G401.6 (cell line): ENCODE results near the gene PGM2.
"Not testable (repeated sequence)": the region's sequence is repeated elsewhere in the genome, so short reads cannot be mapped to it uniquely, and the experiment has no call there.

ENCODE experiments used
- FAIRE-seq: peaks from 2 replicates; lab custom pipeline; 2012; peaks lifted over from hg19 to GRCh38; lab: Jason Lieb, UNC

The PGM2 gene

DNA sequence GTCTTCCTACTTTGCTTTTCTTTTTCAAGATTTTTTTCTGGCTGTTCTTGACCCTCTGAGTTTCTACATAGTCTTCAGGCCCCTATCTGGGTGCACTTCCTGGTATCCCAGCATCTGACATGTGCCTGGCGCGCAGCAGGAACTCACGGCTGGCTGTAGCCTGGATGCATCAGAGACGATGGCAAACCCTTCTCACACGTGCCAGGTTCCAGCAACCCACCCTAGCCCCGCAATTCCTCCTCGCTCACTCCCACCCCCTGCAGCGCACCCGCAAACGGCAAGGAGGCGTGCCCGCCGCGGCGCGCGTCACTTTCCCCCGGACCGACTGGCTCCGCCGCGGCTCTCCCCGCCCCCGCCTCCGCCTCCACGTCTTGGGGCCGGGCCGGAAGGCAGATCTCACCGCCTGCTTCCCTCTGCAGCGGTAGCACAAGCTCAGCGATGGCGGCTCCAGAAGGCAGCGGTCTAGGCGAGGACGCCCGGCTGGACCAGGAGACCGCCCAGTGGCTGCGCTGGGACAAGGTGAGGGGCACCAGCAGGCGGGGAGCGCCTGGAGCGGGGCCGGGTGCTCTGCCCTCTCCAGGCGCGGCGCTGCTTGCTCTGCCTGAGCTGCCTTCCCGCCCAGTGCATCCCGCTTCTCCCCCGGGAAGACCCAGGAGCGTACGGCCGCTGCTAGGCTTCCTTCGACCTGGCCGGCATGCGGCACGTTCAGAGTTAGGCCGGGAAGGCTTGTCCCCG, at the start of gene PGM2:
TSS of gene PGM2 (plus strand) at position 392 of the 735 bp plus-strand sequence. CDS start at position 439, 47 bp downstream.
- no peak for FAIRE-seq

GRCh38 chr4:37779896-37780295, 46.6 kb upstream of the PGM2 start:
- FAIRE-seq, result no peak

DNA sequence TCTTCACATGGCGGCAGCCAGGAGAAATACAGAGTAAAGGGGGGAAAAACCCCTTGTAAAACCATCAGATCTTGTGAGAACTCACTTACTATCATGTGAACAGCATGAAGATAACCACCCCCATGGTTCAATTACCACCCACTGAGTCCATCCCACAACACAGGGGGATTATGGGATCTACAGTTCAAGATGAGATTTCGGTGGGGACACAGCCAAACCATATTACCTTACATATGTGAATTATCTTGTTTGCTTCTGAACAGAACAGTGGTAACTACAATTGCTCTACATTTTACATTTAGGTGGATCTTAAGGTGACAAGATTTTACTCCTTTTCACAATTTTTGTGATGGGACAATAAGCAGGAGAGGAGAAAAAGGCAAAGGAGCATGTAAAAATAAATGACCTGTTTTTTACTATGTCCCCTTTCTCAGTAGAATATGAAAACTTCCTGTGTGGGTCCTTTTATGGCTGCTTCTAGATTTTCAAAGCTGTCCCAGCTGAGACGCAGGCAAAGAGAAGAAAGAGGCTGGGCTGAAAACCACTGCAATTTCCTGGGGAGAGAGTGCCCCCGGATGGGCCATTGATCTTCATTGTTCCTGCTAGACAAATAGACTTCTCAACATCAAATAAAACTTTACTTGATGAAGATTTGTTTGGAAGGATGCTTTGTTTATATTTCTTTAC, 45.9 kb upstream of the PGM2 start:
- no peak for FAIRE-seq

DNA sequence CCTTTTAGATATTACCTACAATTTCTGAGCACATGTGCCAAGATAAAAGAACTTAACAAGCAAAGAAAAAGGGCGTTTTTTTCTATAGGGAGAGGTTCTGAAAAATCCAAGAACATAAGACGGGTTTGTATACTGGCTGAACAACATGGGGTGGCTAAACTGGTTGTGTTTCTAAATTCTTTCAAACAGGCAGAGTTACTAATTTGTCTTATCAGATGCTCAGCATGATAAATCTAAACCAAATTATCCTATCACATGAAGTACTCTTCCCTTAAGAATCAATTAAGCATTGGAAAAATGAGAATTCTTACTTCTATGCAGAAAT, 45.4 kb upstream of the PGM2 start:
- no peak for FAIRE-seq

GRCh38 chr4:37786267-37786666, 40.2 kb upstream of the PGM2 start:
- FAIRE-seq, result not testable (repeated sequence)

GRCh38 chr4:37787883-37788460, 38.5 kb upstream of the PGM2 start:
- not testable (repeated sequence) for FAIRE-seq

DNA sequence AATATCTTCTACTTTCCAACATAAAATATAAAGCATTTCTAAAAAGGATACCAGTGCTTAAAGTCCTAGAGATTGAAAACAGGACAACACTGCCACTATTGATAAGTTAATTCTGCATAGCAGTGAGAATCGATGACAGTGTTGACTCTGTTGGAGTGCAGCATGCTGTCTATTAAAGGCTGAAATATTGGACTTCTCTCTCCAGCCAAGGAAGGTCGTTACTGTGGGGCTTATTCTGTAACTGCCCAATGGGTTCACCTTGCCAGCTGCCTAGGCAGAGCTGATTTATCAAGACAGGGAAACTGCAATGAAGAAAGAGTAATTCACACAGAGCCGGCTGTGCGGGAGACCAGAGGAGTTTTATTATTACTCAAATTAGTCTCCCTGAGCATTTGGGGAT, 37.7 kb upstream of the PGM2 start:
- no peak for FAIRE-seq

DNA sequence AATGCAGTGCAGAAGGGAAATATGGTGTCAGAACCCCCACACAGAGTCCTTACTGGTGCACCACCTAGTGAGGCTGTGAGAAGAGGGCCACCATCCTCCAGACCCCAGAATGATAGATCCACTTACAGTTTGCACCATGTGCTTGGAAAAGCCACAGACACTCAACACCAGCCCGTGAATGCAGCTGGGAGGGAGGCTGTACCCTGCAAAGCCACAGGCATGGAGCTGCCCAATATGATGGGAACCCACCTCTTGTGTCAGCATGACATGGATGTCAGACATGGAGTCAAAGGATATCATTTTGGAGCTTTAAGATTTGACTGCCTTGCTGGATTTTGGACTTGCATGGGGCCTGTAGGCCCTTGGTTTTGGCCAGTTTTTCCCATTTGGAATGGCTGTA, 34.2 kb upstream of the PGM2 start:
- no peak for FAIRE-seq

DNA sequence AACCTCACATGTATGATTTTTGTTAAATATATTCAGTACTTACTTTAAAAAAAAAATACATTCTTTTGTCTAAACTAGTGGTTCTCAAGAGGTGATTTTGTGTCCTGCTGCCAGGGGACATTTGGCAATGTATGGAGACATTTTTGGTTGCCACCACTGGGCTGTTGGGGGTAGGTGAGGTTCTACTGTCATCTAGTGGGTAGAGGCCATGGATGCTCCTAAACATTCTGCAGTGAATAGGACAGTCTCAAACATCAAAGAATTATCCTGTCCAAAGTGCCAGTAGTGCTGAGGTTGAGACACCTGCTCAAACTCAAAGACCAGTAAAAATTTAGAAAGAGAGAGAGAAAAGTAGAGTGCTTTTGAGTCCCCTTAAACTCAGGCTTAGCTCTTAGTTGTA, 32.9 kb upstream of the PGM2 start:
- FAIRE-seq, result no peak

DNA sequence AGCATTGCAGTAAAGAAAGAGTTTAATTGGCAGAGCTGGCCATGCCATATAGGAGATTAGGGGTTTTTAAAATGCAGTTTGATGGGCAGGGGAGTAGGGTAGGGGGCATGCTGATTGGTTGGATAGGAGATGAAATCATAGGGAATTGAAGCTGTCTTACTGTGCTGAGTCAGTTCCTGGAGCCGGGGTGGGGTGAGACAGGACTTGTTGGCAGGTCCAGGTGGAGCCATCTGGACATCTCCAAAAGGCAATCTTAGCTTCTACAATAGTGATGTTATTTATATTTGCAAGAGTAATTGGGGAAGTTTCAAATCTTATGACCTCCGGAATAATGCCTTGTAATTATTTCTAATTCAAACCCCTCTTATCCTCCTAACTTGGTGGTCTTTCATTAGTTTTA, 32.4 kb upstream of the PGM2 start:
- no peak for FAIRE-seq

GRCh38 chr4:37795581-37796195, 30.8 kb upstream of the PGM2 start:
- no peak for FAIRE-seq

DNA sequence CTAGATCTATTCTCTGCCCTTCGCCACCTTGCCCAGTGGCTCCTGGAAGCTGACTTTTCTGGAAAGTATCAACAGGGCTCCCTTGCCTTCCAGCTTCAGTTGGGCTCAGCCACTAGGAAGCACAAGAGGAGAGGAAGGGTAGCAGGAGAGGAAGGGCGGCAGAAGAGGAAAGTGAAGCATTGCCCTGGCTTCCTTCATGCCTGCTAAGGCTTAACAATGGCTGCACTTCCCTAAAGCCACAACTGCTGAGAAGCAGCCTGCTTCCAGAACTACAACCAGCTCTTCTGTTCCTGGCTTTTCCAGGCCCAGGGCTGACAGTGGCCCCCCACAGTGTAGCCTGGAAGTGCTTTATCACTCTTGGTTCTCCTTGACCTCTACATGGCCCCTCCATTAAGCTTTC, 29.1 kb upstream of the PGM2 start:
- no peak for FAIRE-seq

- FAIRE-seq, result no peak
Measured at GRCh38 chr4:37797923-37798322, 28.6 kb upstream of the PGM2 start.

DNA sequence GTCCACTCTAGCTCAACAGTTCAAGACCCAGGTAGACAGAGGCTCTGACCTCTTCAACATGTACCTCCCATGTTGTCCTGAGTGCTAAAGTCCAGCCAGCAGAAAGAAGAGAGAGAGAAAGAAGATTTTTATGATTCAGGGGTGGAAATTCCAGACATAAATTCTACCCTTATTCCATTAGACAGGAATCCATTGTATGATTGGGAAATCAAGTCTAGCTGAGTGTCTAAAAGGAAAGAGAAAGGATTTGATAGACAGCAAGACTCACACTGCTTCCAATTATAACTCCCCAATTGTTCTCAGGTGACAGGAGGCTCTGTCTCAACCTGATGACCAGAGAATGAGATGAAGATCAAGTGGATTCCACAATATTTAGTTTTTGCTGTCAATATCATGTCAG, 27.9 kb upstream of the PGM2 start:
- no peak for FAIRE-seq

GRCh38 chr4:37799941-37800554, 26.4 kb upstream of the PGM2 start:
- FAIRE-seq, result no peak

DNA sequence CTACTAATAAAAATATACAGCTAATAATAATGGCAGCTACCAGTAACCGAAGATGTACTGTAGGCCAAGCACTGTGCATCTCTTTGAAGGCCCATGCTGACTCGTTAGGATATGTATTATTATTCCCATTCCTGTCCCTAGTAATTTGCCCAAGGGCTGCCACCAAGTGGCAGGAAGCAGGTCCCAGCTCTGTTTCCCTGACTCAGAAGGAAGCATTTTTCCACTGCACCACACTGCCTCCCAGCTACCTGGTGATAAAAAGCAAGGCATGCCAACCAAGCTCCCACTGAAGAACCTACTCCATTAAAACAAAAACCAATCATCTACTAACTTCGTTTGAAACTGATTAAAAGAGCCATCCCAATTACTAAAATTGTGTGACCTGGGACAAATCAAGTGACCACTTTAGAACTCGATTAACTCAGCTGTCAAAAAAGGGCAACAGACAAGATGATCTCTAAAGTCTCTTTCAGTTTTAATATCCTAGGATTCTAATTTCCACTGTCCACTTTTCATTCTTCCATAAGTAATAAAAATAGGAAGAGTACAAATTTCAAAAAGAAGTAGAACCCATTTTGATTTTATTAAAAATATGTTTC, 24.3 kb upstream of the PGM2 start:
- peak; percentile 96 for FAIRE-seq

GRCh38 chr4:37803348-37803973, 23.0 kb upstream of the PGM2 start:
- peak; percentile 96 for FAIRE-seq

- no peak for FAIRE-seq
Measured at GRCh38 chr4:37805091-37805490, 21.4 kb upstream of the PGM2 start.

DNA sequence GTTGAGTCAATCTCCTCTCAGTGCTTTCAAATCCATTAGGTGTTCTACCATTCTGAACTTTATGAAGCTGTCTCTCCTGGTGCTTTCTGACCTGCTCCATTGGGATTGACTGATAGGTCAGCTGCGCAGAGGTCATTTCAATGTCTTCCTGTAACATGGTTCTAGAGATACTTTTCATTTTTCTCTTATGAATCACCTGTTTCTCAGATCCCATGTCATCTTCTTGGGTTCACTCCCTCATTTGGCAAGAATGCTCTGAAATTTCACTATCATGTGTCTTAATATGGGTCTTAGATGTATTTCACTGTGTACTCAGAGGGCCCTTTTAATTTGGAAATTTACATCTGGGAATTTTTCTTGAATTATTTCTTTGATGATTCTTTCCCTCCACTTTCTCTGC, 13.8 kb upstream of the PGM2 start:
- no peak for FAIRE-seq

DNA sequence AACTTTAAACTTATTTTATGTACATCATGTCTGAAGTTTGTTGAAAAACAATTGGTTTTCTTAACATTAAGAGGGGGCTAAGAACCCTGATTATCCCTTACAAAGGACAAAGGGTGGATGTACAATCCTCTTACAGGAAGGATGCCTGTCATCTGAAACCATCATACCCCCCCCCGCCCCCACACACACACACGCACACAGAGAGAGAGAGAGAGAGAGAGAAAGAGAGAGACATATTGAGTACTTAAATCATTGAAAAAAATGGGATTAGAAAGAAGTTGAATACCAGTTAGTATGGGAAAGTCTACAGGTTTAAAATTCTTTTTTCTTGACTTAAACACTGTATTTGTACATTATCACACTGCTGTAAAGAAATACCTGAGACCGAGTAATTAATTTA, 10.9 kb upstream of the PGM2 start:
- no peak for FAIRE-seq

GRCh38 chr4:37816006-37816405, 10.5 kb upstream of the PGM2 start:
- FAIRE-seq, result no peak

GRCh38 chr4:37816719-37817118, 9.8 kb upstream of the PGM2 start:
- FAIRE-seq, result no peak
